Fibroblast of lung (primary cell): ENCODE data around the gene TIAM1.

Experiments used
- CTCF ChIP-seq, 2 donors: IDR thresholded peaks in 1 of 2; conservative IDR thresholded peaks in 1 of 2; 1 replicate in 1 of 2; 2 replicates in 1 of 2; pipeline ENCODE4 v1.5.1; 2011 to 2012; ENCODE audit warnings: low read length in 2 of 2, control low read depth in 1 of 2, inconsistent platforms in 1 of 2, low read depth in 1 of 2, mild to moderate bottlenecking in 1 of 2
- EZH2 ChIP-seq: IDR thresholded peaks from 2 replicates; pipeline ENCODE4 v1.5.1; 2012; ENCODE audit warnings: low read length, control low read depth, mild to moderate bottlenecking; ENCODE audit errors: missing control alignments

- TF ChIP-seq EZH2: no peak
- TF ChIP-seq CTCF (conservative IDR thresholded peaks at IDR 0.05 in 1 of 2, IDR thresholded peaks at IDR 0.05 in 1 of 2; ENCODE audit: low read depth in 1 of 2, low read length in 2 of 2): no peak
These were observed 25.1 kb downstream of the TIAM1 start for GRCh38 chr21:31318971-31319370.
